SK-N-MC (cell line): ENCODE results near the gene BICD1.

Source experiments
- EZH2 ChIP-seq: fragments of 200-600 bp; sonication (generic); IDR thresholded peaks from one replicate; pipeline ENCODE4 v1.6.1; 2017; ENCODE audit warnings: antibody characterized with exemption
- FOXP2 ChIP-seq: optimal IDR thresholded peaks from 2 replicates; pipeline ENCODE3; 2011; ENCODE audit warnings: mild to moderate bottlenecking, moderate library complexity; ENCODE audit not compliant: insufficient read depth; ENCODE audit errors: extremely low read length, control extremely low read depth
- POLR2AphosphoS5 ChIP-seq: IDR thresholded peaks from 2 replicates; pipeline ENCODE4 v1.6.1; 2012; ENCODE audit warnings: mild to moderate bottlenecking, low read depth, low read length, borderline replicate concordance

DNA sequence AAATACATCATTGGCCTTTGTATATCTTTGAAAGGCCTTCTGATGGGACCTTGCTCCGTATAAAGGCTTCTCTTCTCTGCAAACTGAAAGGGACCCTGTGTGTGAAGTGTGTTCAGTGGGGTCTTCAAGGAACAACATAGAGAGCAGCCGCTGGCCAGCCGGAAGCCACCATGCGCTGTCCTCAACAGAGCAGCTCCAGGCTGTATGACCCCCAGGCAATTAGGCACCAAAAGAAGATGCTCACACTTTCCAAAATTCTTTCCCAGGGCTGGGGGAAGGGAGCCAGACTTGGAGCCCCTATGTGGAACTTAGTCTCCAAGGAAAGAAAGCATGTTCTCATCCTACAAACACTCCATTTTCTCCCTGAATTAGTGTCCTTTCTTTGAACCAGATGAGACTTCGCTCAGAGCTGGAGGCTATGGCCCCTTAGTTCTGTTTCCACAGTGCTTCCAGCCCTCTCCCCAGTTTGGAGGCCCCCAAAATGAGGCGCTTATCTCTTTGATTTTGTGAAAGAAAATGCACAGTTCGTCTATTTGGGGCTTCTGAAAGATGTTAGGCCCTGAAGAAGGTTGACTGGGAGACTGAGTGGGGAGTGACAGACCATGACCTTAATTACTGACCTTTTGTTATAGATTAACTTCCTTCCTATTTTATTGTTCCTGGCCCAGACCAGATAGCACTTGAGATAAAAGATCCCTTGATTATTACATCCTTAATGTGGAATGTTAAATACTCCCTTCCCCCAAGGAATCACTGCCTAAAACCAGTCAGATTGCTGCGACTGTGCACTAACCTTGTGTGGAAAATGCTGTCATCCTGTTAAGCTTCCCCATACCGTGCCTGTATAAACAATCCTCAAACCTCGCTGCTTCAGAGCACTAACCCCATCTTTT is 164.4 kb downstream of the BICD1 start:
- no peak for TF ChIP-seq EZH2
- no peak for TF ChIP-seq POLR2AphosphoS5
- no peak for TF ChIP-seq FOXP2
